22Rv1 (cell line): ENCODE data around the gene CRPPA.

Experiments used
- CTCF ChIP-seq: fragments of 450-650 bp; IDR thresholded peaks from 2 replicates; pipeline ENCODE4 v1.5.1; 2017; ENCODE audit warnings: mild to moderate bottlenecking
- ZFX ChIP-seq: fragments of 450-650 bp; IDR thresholded peaks from 2 replicates; pipeline ENCODE4 v1.6.1; 2017; ENCODE audit warnings: antibody characterized with exemption, borderline replicate concordance

- TF ChIP-seq CTCF (no peak), ZFX (no peak)
Observed at GRCh38 chr7:16422917-16423316, 1.6 kb upstream of the CRPPA start.
